Stomach (tissue), 4 donors: ENCODE measurements around the gene PRDM9.
"Not testable (repeated sequence)": the region's sequence is repeated elsewhere in the genome, so short reads cannot be mapped to it uniquely, and the experiment has no call there.

Source experiments
- EP300 ChIP-seq: sonication (generic); formaldehyde crosslinking; IDR thresholded peaks from one replicate; pipeline ENCODE4 v1.6.1; 2017; ENCODE audit warnings: antibody characterized with exemption
- POLR2A ChIP-seq, 4 donors: fragments of 450-650 bp; IDR thresholded peaks; one replicate each; pipeline ENCODE4 v1.6.1; 2016; ENCODE audit warnings: antibody characterized with exemption in 4 of 4, control low read depth in 2 of 4, mild to moderate bottlenecking in 1 of 4, moderate library complexity in 1 of 4
- POLR2AphosphoS5 ChIP-seq, 3 donors: sonication (generic); formaldehyde crosslinking; IDR thresholded peaks; one replicate each; pipeline ENCODE4 v1.6.1; 2016; ENCODE audit warnings: antibody characterized with exemption in 3 of 3
- TF ChIP-seq, protein P1 (sequence below), 7 experiments: fragments of 450-650 bp in 4 of 7; fragments of 200-600 bp in 3 of 7; sonication (generic) in 3 of 7; IDR thresholded peaks; one replicate each; pipeline ENCODE4 v1.5.1; 2016 to 2019; ENCODE audit warnings: antibody characterized with exemption in 7 of 7, control low read depth in 2 of 7, mild to moderate bottlenecking in 1 of 7

GRCh38 chr5:23526616-23527015 lies 19.2 kb downstream of the PRDM9 start:
- not testable (repeated sequence) for TF ChIP-seq EP300; POLR2A (IDR thresholded peaks at IDR 0.05); POLR2AphosphoS5 (IDR thresholded peaks at IDR 0.05)
- TF ChIP-seq, protein P1, sequence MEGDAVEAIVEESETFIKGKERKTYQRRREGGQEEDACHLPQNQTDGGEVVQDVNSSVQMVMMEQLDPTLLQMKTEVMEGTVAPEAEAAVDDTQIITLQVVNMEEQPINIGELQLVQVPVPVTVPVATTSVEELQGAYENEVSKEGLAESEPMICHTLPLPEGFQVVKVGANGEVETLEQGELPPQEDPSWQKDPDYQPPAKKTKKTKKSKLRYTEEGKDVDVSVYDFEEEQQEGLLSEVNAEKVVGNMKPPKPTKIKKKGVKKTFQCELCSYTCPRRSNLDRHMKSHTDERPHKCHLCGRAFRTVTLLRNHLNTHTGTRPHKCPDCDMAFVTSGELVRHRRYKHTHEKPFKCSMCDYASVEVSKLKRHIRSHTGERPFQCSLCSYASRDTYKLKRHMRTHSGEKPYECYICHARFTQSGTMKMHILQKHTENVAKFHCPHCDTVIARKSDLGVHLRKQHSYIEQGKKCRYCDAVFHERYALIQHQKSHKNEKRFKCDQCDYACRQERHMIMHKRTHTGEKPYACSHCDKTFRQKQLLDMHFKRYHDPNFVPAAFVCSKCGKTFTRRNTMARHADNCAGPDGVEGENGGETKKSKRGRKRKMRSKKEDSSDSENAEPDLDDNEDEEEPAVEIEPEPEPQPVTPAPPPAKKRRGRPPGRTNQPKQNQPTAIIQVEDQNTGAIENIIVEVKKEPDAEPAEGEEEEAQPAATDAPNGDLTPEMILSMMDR (IDR thresholded peaks at IDR 0.05) = not testable (repeated sequence)
